GDM1 (cell line): Measurements from ENCODE around the gene RARG.

Experiments
- DNase-seq: peaks from one replicate; lab custom pipeline; 2025; lab: John Stamatoyannopoulos, UW

The RARG gene

DNA sequence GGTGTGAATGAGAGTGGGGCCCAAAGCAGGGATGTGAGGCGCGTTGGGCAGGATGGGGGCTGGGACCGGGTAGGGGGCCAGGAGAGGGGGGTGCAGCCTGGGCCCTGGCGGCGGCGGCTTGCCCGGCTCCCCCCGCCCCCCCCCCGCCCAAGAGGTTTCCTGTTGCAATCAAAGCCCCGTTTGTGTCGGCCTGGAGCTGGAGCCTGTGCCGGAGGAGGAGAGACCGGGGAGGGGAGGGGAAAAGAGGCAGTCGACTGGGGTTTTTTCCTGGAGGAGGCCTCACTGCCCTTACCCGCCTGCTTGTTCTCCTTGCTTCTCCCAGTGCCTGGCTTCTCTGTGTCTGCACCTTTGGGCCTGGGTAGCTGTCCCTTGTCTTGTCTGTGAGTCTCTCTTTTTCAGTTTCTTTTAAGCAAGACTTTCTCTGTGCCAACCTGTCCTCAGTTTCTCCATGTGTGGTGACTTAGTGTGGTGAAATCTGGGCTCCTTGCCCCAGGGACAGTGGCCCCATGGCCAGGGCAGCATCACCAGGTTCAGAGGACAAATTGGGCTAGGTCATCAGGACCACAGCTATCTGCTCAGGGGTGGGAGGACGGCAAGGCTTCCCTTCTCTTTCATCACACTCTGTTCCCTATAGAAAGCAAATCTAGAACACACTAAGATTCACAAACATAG lies 8.5 kb downstream of the RARG start:
- DNase-seq = no peak

DNA sequence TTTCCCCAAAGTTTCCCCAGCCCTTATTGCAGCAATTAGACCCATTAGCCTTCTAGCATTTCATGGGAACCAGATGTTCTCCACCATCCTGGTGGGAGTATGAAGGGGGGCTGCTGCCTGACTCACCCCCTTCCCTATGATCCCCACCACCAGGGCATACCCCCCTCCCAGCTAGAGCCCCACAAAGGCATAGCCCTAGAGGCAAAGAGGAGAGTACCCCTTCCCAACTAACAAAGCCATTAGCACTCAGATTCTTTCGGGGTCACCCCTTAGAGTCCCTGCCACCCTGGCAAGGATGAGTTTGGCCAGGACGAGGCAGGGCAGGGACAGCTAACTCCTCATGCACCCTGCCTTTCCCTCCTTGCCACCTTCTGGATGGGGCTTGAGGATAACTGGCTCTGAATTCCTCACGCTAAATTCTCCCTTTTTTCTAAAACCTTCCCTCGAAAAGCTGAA lies 9.2 kb downstream of the RARG start:
- no peak for DNase-seq

DNA sequence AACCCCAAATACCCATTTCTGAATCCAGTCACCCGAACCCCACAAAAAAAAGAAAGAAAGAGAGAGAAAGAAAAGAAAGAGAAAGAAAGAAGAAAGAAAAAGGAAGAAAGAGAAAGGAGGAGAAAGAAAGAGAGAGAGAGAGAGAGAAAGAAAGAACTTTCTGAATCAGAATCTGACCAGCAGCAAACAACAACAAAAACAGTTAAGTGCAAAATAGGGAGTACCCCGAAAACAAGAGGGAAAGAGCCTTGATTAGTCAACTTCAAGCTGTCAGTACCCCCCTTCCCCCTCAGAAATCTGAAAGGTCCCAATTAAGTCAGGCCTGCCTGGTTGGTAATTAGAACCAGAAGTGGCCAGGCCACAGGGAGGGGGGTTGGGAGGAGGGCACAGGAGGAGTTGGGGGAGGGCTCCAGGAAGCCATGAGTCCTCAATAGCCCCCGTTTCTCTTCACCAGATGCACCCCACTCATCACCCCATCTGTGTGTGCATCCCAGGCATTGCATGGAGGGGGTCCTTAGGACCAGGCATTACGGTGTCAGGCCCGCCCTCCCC lies 9.8 kb downstream of the RARG start:
- DNase-seq = no peak

DNA sequence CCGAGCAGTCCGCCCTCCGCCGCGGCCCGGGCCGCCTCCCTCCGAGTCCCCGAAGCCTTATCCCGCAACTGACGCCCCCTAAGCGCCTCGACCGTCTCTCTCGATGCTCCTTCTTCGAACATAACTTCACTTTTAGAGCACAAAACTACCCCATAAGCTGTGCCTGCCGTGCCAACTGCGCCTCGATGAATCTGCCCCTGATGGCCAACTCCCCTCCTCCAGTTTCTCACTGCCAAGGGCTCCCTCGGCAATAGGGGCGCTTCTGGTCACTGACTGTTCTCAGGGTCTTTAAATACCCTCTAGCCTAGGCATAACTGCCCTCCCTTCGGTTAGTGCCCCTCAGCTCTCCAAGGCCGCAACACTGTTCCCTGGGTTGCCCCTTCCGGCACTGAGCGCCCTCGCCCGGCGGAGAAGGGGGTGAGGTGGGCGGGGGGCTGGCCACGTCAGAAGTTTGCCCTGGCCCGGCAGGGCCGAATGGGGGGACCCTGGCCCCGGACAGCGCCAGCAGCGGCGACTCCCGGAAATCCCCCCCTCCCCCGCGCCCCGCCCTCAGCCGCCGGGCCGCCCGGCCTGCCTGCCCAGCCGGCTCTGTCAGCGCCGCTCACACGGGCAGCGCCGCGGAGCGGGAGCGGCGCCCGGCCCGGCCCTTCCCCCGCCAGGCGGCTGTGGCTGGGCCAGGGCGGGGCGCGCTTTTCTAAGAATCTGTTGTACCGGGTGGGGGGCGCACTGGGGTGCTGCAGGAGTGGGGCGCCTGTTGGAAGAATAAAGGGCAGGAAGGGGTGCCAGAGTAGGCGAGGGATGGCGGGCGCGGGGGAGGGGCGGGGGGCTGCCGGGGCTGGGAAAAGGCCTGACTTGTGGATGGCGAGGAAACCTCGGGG lies 10.6 kb downstream of the RARG start:
- DNase-seq = peak; percentile 41

DNA sequence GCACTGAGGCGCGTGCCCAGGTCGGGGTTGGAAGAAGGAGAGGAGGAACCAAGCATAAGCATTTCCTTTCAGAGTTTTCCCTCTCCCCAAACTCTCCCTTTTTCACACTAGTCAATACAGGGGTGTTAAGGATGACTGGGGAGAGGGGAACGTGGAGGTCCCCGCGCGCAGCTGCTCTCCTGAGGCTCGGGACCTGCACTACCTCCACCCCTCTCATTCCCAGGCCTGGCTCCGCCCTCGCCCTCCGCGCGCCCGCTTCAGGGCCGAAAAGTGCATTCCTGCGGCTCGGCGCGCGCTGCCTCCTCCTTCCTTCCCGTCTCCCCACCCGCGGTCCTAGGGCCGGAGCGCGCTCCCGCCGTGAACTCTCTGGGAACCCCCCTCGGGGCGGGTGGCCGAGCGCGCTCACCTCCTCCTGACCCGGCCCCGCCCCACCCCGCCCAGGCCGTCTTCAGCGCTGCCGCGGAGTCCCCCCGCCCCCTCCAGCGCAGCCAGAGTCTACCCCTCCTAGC lies 11.3 kb downstream of the RARG start:
- peak; percentile 90 for DNase-seq

DNA sequence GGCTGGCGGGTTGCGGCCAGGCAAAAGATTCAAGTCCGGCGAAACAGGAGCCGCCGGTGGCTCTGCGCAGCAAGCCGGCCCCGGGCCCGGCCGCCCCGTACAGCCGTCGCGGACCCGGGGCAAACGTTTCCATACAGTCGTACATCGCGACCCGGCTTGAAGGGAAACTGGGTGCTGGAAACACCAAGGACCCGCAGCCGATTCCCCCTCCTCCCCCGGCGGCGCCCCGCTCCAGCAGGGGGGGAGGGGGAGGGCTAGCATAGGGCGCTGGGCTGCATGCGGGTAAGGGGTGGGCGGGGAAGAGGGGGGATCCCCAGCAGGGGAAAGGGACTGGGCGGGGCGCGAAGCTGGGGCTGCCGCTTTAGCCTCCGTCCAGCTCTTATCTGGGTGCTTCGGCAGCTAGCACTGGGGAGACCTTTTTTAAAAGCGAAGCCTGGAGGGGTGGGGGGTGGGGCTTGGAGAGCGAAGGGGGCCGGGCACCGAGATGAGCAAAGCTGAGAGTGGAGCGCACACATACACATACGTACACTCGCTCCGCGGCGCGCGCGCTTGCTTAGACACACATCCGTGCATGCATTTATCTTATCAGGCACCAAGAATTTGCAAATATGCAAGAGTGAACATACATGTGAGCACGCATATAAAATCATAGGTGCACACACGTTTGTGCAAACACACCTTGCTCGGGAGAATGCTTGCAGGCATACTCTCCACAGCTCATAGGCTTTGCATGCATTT lies 11.9 kb downstream of the RARG start:
- peak; percentile 51 for DNase-seq

DNA sequence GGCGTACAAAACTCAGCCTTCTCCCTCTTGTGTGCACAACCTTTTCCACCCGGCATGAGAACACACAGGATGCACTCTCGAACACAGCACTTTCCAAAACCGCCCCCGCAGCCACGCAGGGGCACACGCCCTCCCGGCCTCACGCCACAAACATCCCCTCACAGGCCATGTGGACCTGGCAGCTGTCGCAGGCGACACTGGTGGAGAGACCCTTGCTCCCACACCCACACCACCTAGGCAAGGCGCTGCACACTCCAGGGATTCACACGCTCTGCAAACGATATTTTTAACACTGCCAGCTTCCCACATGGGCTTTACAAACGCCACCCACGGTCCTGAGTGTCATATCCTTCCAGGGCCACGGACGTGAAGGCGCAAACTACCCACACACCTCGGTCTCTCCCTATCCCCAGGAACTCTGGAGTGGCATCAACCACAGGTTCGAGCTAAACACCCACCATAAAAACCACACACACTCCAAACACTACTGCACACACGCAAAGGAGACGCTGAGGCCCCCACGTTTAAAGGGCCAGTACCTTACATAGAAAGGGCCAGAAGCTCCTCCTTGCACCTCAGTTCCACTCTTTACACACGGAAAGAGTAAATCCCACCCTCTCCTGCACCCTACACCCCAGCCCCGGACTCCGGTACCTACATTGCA lies 12.6 kb downstream of the RARG start:
- peak; percentile 35 for DNase-seq

DNA sequence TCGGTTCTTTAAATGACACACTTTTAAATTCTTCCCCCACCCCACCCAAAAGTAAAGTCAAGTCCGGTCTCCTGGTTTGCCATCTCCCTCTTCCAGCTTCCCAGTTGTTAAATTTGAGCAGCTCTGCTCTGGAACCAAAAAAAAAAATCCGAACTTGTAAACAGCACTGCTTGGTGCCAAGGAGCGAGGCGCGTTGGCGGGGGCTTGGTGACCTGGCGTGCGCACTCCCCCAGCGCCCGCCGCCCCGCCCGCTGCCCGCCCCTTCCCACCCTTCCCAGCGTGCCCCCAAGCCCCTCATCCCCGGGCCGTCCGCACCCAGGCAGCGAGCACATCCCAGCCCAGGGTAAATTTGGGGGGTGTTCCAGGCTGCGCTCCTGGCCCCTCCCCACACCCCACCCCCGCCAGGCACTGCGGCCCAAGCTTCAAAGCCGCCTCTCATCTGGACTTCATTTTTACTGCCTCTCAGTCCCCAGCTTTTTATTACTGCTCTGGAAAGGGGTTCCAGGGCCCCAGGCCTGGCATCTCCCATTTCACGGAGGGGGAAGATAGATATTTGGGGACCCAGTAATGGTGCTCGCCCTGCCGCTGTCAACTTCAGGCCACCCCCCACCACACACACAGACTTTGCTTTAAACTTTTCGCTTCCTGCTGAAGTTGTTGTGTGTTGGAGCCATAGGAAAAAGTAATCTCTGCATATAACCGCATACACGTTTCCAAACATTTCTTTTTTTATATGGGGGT lies 13.3 kb downstream of the RARG start:
- DNase-seq = no peak

DNA sequence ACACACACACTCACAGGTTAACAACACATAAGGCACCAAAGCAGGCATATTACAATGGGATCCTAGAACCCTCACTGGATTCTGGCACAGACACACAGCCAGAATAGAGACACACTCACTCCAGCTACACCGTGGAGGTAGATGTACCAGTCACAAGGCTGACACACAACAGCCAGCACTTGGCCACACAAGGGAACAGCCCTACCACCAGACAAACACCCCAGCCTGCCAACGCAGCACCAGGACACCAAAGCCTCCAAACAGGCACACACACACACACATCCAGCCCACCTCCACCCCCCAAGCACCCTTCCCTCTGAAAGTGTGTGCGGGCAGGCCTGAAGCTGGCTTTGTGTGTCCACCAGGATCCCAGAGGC lies 14.1 kb downstream of the RARG start:
- DNase-seq = no peak

DNA sequence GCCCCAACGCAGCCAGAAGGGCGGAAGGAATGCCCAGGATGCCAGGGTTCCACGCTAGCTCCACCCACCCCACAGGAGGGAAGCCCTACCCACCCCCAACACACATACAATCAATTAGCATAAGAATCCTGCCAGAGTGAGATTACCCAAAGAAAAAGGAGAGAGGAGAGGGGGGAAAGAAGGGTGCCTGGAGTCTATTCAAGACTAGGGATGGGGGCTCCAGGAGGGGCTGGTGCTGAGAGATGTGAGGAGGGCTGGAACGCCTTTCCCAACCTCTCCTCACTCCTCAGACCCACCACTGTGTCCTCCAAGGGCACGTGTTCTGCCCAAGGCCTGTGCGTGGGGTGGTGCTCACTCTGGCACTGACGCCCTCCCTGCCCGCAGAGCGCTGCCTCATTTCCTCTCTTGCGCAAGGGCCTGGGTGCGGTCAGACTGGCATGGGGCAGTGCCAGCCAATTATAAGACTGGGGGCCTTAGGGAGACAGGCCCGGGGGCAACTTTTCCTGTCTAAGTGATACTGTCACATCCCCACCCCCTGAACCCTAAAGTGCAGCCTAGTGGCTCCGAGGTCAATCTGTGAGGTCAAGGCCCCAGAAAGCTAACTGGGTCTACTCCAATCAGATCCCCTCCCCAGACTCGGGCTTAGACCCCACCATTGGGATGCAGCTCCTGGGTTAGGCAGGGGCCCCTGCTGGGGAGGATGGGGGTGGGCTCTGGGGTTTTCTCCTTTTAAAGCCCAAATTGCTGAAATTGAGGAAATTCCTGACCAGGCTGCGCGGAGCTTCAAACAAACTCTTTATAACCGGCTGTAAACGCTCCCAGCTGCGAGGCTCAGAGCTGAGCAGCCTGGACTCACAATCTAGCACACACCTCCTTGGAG lies 14.7 kb downstream of the RARG start:
- peak; percentile 41 for DNase-seq

DNA sequence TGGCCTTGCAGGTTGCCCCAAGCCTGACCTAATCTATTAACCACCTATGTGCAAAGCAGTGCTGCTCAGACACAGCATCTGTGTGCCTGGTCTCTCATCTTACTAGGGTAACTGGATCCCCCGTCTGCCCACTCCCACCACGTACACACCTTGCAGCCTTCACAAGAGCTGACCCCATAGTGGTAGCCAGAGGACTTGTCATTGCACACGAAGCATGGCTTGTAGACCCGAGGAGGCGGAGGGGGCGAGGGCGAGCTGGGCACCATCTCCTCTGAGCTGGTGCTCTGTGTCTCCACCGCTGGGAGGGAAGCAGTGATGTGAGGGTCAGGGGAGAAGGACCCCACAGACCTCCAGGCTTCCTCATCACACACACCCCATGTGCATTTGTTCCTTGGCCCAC lies 16.5 kb downstream of the RARG start:
- no peak for DNase-seq

DNA sequence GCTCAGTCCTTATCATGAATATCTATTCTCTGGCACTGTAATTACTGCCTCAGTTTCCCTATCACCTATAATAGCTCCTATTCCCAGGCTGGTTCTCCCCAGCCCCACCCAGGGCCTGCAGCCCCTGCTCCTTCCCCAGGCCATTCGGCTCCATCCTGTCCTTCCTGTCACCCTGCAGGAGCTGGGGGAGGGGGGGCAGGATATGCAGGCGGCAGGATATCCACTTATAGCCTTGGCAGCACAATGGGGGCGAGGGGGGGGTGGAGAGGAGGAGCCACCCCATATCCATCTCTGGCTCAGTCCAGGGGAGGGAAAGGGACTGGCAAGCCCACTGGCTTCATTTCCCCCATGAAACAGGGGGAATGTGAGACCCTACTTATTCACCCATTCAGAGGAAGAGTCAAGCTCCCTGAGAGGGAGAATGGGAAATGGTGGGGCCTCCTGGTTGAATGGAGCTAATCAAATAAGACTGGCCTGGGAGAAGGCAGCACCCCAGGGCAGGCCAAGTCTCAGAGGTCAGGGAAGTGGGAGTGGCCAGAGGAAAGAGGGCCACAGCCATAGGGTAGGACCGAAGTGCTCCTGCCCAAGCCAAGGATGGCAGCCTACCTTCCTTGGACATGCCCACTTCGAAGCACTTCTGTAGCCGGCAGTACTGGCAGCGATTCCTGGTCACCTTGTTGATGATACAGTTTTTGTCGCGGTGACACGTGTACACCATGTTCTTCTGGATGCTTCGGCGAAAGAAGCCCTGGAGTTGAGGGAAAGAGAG lies 17.1 kb downstream of the RARG start:
- peak; percentile 54 for DNase-seq

DNA sequence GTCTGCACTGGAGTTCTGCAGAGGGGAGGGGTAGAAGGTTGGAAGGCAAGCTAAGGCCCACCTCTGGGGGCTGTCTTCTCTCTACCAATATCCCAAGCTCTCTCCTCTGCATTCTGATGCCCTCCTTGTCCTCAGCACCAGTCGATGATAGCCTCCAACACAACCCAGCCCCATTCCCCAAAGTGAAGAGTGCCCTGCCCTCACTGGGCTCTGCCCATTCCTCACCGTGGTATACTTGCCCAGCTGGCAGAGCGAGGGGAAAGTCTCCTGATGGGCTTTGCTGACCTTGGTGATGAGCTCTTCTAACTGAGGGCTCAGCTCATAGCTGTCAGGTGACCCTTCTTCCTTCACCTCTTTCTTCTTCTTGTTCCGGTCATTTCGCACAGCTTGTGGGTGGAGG lies 17.8 kb downstream of the RARG start:
- DNase-seq = no peak

DNA sequence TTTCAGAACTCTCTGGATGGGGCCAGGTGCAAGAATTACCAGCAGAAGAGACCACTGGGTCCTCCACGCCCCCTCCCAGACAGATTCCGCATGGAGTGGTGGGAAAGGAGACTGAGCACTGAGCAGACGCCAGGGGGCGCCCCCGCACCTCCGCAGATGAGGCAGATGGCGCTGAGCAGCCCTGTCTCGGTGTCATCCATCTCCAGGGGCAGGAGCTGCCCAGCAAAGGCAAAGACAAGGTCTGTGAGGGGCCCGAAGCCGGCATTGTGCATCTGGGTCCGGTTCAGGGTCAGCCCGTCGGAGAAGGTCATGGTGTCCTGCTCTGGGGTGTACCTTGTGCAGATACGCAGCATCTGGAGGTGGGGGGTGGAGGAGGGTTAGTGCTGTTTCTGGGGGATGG lies 18.7 kb downstream of the RARG start:
- peak; percentile 70 for DNase-seq

DNA sequence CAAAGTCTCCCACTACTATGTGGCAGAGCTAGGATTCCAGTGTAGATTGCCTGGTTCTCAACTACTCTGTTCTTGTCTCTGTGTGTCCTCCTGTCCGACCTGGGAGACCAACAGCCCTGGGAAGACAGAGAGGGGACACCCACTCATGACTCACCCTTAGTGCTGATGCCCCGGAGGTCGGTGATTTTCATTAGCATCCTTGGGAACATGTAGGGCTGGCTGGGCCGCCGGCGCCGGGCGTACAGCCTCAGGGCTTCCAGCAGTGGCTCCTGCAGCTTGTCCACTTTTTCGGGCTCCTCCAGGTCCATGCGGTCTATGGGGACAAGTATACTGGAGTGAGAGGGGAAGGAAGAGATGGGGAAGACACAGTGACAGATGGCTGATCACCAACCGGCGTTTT lies 19.1 kb downstream of the RARG start:
- no peak for DNase-seq

DNA sequence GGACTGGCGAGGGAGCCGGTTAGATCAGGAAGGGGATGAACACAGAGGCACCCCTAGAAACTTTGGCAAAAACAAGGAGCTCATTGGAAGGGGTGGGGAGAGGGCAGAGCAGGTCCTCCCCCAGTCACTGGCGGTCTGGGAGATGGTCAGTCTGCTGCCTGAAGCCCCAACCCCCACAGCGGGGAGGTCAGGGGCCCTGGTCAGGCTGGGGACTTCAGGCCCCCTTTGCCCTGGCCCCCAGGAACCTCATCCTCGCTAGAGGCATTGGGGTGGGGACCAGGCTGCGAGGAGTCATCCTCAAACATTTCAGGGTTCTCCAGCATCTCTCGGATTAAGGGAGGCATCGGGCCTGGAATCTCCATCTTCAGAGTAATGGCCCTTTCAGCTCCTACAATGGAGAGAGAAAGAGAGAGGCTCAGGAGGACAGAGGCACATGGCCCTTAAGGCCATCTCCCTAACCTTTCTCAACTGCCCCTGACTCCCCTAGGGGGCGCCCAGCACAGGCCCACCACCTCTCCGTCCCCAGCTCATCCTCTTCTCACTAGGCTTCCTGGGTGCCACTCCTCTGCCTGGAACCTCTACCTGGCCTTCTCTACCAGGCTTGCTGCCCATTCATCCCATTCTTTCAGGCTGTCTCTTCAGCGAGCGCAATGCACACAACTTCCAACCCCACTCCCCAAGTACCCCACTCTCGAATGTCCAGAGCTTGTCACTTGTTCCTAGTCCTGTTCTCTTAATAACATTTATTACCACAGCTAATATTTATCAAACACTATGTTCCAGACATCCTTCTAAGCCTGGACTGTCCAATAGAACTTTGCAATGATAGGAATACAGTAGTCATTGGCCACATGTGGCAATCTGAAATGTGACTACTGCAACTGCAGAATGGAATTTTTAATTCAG lies 20.3 kb downstream of the RARG start:
- DNase-seq = no peak

DNA sequence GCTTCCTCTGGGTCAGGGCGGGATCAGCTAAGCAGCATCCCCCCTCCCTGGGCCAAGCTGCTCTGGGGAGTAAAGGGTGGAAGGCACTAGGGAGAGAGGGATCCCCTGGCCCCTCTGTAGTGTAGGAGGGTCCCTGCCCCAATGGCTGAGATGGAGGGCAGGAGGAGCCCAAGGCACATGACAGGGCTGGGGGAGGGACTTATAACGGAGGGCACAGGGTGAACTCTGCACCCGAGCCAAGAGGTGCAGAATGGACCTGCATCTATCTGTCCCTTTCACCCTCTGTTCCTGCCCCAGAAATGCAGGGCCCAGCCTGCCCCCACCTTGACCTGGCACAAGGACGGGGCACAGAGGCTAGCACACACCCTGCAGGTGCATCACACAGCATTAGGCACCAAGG lies 21.2 kb downstream of the RARG start:
- DNase-seq = no peak

DNA sequence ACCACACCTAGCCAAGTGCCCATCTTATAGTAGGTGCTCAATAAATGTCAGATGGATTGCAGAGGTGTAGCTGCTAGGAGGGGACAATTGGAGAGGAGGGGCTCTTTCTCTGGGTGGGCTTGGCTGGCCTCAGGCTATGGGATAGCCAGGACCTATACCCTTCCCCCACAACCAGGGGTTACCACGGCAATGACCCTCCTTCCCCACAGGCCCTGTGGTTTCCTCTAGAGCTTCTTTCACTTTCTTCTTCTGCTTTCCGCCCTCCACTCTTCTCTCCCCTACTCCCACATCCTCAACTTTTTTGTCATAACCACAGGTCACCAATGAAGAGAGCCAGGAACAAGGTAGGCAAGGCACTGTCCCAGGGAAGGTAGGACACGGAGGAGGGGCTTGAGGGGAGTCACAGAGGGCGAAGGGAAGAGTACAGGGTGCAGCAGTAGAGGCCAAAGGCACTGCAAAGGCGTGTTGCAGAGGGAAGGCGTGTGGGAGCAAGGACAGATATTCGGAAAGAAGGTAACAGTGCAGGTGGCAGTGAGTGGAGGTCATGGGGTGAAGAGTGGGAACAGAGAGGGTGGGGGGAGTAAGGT lies 23.0 kb downstream of the RARG start:
- DNase-seq = peak; percentile 73
